GM21367 (cell line): ENCODE data around the gene PPCS.

ENCODE experiments used
- ATAC-seq: cut with Tn5 transposase; IDR thresholded peaks from one replicate; pipeline ENCODE4 v1.9.1; 2021; ENCODE audit not compliant: unreplicated experiment

PPCS gene

DNA sequence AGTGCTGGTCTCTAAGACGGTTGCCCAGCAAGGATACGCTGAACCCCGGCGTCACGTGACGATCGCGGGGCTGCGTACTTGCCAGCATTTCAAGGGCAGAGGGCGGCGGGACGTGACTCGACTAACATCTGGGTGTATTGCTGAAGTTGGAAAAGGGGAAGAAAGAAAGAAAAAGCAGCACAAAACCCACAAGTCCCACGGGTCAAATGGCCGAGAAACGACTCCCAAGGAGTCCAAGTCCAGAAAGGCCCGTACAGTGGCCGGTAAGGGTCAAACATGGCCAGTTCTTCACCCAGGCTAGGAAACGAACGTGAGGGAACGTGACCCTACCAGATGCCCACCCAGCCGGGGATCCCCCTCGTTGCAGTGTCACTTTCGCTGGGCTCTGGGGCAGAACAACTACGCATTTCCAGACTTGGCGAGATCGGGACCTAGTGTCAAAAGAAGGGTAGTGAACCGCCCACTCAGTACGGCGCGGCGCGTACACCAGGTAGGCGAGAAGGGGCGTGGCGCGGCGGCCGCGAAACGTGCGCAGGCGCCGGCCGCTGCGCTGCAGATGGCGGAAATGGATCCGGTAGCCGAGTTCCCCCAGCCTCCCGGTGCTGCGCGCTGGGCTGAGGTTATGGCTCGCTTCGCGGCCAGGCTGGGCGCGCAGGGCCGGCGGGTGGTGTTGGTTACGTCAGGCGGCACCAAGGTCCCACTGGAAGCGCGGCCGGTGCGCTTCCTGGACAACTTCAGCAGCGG, at the start of gene PPCS, which contains the start of gene ZMYND12:
Gene PPCS (plus strand): TSS at position 534 of the 744 bp plus-strand sequence. CDS start 23 bp downstream, at position 557.
Gene ZMYND12 (minus strand): TSS at position 13 of the 744 bp plus-strand sequence. CDS start 25 bp downstream, outside the sequence.
- ATAC-seq, result peak; percentile 82

DNA sequence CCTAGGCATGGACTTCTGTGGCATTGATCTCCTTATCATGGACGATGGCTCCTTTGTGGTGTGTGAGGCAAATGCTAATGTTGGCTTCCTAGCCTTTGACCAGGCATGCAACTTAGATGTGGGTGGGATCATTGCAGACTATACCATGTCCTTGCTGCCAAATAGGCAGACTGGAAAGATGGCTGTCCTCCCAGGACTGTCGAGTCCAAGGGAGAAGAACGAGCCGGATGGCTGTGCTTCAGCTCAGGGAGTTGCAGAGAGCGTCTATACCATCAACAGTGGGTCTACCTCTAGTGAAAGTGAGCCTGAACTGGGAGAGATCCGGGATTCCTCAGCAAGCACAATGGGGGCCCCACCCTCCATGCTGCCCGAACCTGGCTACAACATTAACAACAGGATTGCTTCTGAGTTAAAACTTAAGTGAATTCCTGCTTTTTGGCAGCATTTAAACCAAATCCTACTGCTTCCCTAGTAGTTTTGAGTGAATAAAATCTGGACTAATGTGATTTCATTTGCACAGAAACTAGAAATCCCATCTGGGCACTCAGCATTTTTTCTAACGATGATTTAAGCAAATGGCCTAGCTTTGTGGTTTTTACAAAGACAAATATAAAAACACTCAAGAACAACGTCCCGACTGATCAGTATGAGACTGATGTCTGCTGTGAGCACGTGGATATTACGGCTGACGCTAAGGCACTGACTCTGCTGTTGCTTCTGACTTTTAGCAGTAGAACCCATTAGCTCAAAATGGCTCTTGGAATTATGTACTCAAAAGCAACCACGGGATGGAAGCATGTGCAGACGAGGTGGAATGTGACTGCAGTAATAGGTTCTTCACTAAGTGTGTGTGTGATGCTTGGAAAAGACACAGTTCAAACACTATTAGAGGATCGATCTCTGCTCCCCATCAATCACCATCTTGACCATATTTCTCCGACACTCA, 41.5 kb upstream of the PPCS start:
- ATAC-seq, result no peak

DNA sequence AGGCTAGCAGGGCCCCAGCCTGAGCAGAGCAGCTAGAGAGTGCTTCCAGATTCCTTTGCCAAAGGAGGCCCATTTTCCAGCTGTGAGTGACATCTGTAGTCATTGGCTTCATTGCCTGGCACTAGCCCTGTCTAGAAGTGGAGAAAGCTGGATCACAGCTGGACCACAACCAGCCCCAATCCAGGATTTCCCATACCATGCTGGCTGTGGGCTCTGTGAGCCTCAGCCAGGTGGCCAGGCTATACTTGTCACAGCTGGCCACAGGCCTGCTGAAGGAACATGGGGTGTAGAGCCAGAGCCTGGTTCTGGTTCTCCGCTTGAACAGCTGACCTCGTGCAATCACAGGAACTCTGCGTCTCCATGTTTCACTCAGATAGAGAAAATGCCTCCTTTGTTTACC, 39.2 kb upstream of the PPCS start:
- ATAC-seq, result no peak

DNA sequence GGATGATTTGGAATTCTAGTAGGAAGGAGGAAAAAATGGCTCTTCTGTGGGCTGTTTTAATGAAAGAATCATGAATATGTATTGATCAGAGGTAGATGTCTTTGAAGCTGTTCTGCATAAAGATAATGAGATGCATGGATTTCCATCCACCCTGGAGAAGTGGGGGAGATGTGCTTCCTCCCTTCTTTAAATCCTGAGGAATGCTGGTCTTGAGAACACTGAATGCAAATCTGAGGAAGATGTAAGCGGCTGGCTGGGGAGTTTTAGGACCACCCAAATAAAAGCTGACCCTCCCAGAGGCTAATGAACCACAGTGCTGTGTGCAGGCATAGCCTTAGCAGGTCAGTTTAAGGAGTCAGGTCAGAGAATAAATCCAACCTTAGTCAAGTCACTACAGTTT, 37.8 kb upstream of the PPCS start:
- ATAC-seq, result no peak

DNA sequence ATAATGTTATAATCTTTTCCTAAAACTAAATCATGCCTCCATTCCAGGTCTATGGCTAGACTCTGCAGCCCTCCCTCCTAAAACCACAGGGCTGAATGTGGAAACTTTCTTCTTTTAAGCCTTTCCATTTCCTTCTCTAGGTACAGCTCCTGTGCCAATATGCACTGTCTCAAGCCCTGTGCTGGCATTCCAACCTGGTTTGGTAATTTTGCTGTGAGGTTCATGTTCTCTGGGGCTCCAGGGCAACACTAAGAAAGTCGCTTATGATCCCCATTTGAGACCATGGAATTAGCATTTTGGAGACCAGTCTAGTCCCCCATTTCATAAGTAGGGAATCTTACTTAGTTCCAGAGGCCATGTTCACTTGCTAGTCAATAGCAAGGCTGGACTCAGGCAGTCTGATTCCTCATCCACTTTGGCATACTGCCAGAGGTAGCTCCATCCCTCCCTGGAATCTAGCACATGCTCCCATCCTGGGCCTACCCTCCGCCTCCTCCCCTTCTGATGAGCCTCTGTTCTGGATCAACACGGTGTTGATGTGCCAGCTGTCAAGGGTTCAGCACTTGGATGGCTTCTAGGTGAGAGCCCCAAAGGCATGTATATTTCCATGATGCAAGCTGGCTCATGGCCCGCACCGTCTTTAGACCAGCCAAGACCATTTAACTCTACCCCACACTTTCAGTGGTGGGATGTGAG, 37.1 kb upstream of the PPCS start:
- ATAC-seq, result no peak

DNA sequence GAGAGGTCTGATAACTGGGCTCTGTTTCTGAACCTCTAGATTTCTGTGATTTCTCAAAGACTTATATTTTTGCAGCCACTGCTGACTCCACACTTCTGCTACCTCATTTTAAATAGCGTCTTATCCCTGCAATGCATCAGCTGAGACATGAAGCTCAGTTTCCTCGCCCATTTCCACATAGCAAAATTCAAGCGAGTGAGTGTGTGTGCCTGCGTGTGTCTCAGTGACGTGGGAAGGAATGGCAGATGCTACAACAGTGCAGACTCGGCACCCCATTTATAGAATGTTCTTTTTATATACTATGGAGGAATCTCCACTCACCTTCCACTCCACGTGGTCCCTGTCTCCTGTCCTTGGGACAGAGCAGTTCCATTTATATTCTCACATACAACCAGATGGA, 36.2 kb upstream of the PPCS start:
- no peak for ATAC-seq

DNA sequence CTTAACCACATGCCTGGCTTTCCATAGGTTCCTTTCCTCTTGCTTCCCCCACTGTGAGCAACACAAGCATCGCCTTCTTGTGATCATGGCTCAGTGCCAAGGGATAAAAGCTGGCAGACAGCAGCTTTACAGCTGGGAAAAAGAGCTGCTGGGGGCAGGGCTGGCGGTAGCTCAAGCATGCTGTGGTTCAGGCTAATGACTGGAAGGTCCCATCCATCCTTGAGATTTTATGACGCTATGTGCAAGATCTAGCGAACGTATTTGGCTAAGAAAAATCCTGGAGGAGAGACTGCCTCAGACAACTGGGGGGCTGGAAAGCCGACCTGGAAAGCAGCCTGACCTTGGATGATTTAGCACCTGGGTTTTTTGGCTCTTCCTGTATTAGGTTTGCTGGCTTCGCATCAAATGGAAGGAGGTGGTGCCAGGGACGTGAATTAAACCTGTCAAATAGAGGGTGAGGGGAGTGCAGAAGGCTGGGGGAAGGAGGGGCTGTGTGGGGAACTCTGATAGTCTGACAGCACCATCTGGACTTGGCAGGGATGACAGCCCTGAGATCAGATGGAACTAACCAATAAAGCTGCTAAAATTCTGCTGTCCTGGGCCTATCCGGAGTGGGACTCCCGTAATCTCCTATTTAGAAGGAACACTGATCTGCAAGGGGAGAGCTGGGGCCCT, 35.3 kb upstream of the PPCS start:
- no peak for ATAC-seq

DNA sequence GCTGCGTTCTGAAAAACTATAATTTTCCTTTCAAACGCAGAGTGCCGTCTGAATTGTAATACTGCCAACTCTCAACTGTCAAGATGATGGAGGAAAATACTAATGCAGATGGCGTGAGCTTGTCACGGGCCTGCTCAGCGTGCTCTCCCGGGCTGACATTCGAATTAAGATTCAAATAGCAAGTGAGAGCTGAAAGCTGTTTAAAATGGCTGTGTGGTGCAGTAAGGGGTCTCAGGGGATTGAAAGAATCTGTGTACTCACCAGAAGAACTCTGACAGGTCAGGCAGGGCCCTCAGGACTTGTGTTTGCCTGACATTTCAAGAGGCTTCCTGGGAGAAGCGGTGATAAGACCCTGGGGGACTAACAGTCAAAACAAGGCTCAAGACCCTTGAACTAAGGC, 33.6 kb upstream of the PPCS start:
- ATAC-seq, result no peak

DNA sequence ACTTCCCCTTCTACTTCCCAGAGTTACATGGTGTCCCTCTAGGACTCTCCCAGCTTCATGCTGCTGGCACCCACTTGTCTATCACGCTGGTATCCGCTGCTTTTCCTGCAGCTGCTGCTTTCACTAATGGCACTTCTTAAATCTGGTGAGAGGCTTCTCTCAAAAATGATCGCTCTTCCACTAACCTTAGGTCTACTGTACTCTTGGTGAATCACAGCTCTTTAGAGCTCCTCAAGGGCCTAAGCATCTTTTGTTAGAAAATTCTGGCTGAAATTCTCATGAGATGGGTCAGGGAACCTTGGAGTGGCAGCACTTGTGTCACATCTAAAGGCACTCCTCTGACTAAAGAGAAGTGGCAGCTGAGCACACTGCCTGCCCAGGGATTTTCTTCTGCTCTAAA, 32.7 kb upstream of the PPCS start:
- ATAC-seq, result no peak

DNA sequence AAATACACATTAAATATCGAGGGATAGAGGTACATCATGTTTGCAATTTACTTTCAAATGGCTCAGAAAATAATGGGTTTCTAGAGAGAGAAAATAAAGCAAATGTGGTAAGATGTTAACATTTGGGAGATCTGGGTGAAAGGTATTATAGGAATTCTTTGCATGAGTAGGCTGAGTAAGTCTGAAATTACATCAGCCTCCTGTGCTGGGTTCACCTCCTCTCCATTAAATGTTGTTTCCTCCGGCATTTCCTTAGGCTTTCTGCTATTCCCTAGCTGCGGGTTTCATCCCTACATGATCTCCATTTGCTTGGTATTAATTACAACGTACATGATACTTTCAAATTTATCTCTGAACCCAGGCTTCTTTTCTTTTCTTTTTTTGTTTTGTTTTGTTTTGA, 32.1 kb upstream of the PPCS start:
- no peak for ATAC-seq

DNA sequence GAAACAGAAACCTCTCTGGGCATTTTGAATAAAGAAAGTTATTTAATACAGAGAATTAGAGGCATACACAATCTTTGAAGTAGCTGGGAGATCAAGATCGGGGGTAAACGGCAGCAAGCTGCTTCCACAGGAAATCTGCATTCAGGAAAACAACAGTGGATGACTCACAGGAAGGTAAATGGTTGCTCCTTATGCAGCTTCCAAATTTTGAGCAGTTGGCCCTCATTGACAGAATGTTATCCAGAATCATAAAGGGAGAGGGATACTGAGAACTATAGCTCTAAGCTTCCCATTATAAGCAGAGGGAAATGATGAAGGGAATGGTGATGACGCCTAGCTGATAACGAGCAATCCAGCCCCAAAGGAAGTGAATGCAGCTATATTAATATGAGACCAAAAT, 29.1 kb upstream of the PPCS start:
- ATAC-seq, result no peak

DNA sequence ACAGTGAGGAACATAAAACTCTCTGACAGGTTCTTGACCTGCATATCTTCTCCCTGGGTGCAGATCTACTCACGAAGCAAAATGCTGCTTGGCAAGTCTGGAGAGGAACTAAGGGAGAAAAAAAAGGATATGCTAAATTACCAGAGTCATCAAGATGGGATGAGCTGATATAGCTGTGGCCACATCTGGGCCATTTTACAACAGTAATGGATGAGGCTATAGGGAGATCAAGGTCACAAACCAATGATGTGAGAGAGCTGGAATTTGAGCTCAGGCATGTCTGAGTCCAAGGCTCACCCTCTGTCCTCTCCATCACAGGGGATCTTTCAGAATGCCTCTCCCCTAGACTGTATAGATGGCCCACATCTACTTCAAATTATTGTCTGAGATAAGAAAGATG, 26.7 kb upstream of the PPCS start:
- ATAC-seq, result no peak

DNA sequence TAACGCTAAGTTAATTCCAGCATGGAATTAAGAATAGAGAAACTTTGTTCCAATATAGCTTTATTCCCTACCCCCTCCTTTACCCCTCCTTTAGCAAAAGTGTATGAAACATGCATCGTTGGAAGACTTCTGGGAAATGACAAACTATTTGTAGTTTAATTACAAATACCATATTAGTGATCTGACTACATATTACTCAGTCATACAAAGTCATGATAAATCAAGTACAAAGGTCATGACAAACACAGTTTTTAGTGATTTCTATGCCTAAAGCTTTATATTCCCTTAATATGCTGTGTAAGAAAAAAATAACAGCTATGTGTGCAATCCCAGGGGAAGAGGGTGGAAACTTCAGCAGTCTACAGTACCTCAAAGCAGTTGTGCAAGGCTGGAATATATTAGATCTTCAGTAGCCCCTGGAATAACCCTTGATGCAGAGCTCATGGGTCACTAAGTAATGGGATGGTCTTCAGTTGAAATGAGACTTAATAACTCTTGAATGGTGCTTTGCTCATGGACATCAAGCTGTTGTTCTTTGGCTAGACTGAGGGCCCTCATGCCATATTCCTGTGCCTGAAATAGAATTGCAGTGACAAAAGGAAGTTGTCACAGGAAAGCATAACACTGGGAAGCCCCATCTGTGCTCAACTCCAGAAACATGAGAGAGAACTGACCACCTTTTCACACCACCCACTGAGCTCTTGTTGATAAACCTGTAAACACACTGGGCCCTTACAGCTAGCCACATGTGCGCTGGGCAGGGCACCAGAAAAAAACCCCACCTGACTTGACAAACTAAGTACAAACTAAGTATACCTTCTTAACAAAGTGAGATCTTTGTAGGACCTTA, 25.8 kb upstream of the PPCS start:
- no peak for ATAC-seq

DNA sequence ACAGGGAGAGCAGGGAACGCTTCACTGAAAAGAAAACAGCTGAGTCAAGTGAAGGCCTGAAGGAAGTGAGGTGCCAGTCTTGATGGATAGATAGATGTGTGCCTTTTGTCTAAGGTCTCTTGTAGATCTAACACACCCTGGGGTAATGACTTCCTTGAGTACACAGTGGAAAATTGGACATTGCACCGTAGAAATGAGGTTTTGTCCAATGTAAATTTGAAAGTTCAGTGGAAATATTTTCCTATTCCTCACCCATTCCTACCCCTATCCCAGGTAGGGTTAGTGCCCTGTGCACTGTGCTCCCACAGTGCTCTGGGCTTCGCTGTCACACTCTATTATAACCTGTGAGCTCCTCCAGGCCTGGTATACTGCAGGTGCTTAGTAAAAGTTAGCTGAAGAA, 24.8 kb upstream of the PPCS start:
- ATAC-seq, result no peak

DNA sequence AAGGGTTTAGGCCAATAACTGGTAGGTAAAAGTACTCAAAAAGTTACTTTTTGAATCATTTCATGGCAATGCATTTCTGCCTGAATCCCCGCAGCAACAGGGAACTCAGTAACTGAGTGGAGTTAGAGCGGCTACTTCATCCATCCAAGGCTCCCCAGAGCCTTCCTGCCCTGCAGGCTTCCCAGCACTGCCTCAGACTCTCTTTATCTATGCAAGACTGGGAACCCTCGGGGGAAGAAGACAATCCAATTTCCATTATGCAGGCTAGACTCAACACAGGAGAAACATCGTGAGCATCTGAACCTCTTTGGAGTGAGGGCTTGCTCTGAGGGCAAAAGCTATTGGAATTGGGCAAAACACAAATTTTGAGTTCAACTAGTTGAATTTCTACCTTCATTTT, 23.6 kb upstream of the PPCS start:
- ATAC-seq, result no peak

DNA sequence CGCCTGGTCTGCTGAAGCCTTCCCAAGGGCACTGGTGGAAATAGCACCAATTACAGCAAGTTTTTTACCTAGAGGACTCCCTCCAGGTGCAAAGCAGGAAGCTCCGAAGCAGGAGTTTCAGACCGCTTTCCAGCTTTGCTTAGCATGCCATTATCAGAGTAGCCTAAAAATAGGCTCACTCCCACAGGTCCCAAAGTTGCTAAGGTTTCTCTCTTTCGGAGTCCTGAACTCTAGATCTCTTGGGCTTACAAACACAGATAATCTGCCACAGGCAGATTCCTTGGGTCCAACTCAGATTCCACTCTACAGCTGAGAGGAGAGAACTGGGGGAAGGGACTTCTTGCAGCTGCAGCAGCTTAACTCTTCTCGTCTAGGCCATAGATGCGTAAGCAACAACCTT, 23.0 kb upstream of the PPCS start:
- no peak for ATAC-seq

DNA sequence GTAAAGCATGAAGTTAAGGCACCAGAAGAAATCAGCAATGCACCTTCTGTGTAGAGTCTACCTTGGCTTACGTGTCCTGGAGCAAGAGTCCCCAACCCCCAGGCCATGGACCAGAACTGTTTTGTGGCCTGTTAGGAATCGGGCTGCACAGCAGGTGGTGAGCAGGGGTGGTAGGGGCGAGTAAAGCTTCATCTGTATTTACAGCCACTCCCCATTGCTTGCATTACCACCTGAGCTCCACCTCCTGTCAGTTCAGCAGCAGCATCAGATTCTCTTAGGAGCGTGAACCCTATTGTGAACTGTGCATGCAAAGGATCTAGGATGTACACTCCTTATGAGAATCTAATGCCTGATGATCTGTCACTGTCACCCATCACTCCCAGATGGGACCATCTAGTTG, 22.0 kb upstream of the PPCS start:
- no peak for ATAC-seq

DNA sequence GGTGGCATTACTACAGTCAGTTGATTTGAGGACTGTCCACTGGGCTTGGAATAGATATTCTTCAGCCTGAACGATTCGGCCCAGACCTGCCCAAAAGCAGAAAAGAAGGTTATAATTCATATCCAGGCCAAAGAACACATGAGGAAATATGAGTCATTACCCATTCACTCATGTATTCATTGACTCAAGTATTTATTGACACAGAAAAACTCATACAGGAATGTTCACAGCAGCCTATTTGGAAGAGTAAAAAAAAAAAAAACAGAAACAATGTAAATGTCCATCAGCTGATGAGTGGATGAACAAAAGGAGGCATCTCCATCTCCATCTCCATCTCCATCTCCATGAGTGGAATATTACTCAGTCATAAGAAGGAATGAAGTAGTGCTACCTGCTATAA, 16.4 kb upstream of the PPCS start:
- no peak for ATAC-seq

DNA sequence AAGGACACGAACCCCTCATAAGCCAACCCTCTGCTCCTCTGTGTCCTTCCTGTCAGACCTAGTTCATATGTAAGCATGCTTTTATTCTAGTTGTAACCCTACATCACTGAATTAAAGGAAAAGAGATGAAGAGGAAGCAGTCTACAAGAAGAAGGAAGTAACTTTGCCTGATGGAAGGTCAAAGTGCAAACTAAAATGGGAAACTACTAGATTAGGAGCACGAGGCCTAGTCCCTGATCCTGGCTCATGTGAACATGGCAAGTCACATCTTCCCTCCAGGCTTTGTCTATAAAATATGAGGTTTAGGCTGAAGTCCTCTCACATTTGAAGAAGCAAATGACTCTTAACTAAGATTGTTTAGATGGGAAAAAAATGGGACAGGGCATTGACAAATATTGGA, 13.7 kb upstream of the PPCS start:
- no peak for ATAC-seq

DNA sequence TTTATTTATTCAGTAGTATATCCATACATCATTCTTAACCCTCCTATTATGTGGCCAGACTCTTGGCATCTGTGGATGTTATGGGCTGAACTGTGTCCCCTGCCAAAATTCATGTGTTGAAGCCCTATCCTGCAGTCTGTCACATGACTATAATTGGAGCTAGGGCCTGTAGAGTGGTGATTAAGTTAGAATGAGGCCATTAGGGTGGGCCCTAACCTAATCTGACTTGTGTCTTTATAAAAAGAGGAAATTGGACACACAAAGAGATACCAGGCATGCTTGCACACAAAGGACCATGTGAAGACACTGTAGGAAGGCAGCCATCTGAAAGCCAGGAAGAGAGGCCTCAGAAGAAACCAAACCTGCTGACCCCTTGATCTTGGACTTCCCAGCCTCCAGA, 7.1 kb upstream of the PPCS start:
- ATAC-seq, result no peak
